ENCODE data around the gene KLC3. TPM values are rescaled to one million over a fixed set of nuclear protein-coding genes. Genes with fewer than 3 reads are reported as not detected.

Gene KLC3
- total RNA-seq, 1 experiment from 2014 or later: 12.2 TPM

- in situ Hi-C loops (cut with HindIII; ENCODE audit: low pct_unique_long_range_greater_than_20kb, low sequenced_read_pairs): no loop called here
Measured at GRCh38 chr19:45344621-45345505, 4.3 kb downstream of the KLC3 start.

GRCh38 chr19:45345506-45345860 is 4.9 kb downstream of the KLC3 start:
- in situ Hi-C loops (cut with HindIII; ENCODE audit: low pct_unique_long_range_greater_than_20kb, low sequenced_read_pairs): no loop called here
- no peak for DNase-seq (ENCODE audit: low read depth)

More at GRCh38 chr19:45344621-45345505, 4.3 kb downstream of the KLC3 start:
- no peak for DNase-seq (ENCODE audit: low read depth)

GRCh38 chr19:45346449-45346848 is 5.9 kb downstream of the KLC3 start:
- in situ Hi-C loops (cut with HindIII; ENCODE audit: low pct_unique_long_range_greater_than_20kb, low sequenced_read_pairs): no loop called here
- DNase-seq (ENCODE audit: low read depth): no peak

- in situ Hi-C loops (cut with HindIII; ENCODE audit: low pct_unique_long_range_greater_than_20kb, low sequenced_read_pairs): no loop called here
Measured at GRCh38 chr19:45347570-45348366, 7.2 kb downstream of the KLC3 start.

GRCh38 chr19:45348367-45349125 is 8.0 kb downstream of the KLC3 start:
- DNase-seq (ENCODE audit: low read depth): no peak
- in situ Hi-C loops (cut with HindIII; ENCODE audit: low pct_unique_long_range_greater_than_20kb, low sequenced_read_pairs): no loop called here

More at GRCh38 chr19:45347570-45348366, 7.2 kb downstream of the KLC3 start:
- no peak for DNase-seq (ENCODE audit: low read depth)

GRCh38 chr19:45349126-45349415 is 8.5 kb downstream of the KLC3 start:
- DNase-seq (ENCODE audit: low read depth): no peak
- in situ Hi-C loops (cut with HindIII; ENCODE audit: low pct_unique_long_range_greater_than_20kb, low sequenced_read_pairs): no loop called here

- in situ Hi-C loops (cut with HindIII; ENCODE audit: low pct_unique_long_range_greater_than_20kb, low sequenced_read_pairs): no loop called here
- no peak for DNase-seq (ENCODE audit: low read depth)
Measured at GRCh38 chr19:45349430-45349941, 8.9 kb downstream of the KLC3 start.

GRCh38 chr19:45350477-45351058 is 10.0 kb downstream of the KLC3 start:
- in situ Hi-C loops (cut with HindIII; ENCODE audit: low pct_unique_long_range_greater_than_20kb, low sequenced_read_pairs): no loop called here
- DNase-seq (ENCODE audit: low read depth): no peak

- no peak for DNase-seq (ENCODE audit: low read depth)
- in situ Hi-C loops (cut with HindIII; ENCODE audit: low pct_unique_long_range_greater_than_20kb, low sequenced_read_pairs): no loop called here
Measured at GRCh38 chr19:45351401-45351952, 10.9 kb downstream of the KLC3 start.

- in situ Hi-C loops (cut with HindIII; ENCODE audit: low pct_unique_long_range_greater_than_20kb, low sequenced_read_pairs): no loop called here
- DNase-seq (ENCODE audit: low read depth): no peak
Measured at GRCh38 chr19:45352062-45352461, 11.5 kb downstream of the KLC3 start.

GRCh38 chr19:45352471-45352870 is 11.9 kb downstream of the KLC3 start:
- no peak for DNase-seq (ENCODE audit: low read depth)
- in situ Hi-C loops (cut with HindIII; ENCODE audit: low pct_unique_long_range_greater_than_20kb, low sequenced_read_pairs): no loop called here

GRCh38 chr19:45352914-45353796 is 12.6 kb downstream of the KLC3 start:
- in situ Hi-C loops (cut with HindIII; ENCODE audit: low pct_unique_long_range_greater_than_20kb, low sequenced_read_pairs): no loop called here
- DNase-seq (ENCODE audit: low read depth): no peak

GRCh38 chr19:45354241-45354842 is 13.8 kb downstream of the KLC3 start:
- no peak for DNase-seq (ENCODE audit: low read depth)
- in situ Hi-C loops (cut with HindIII; ENCODE audit: low pct_unique_long_range_greater_than_20kb, low sequenced_read_pairs): no loop called here

GRCh38 chr19:45355402-45355801 is 14.9 kb downstream of the KLC3 start:
- DNase-seq (ENCODE audit: low read depth): no peak
- in situ Hi-C loops (cut with HindIII; ENCODE audit: low pct_unique_long_range_greater_than_20kb, low sequenced_read_pairs): no loop called here

- in situ Hi-C loops (cut with HindIII; ENCODE audit: low pct_unique_long_range_greater_than_20kb, low sequenced_read_pairs): no loop called here
Measured at GRCh38 chr19:45355910-45356309, 15.4 kb downstream of the KLC3 start.

GRCh38 chr19:45356760-45357444 is 16.4 kb downstream of the KLC3 start:
- in situ Hi-C loops (cut with HindIII; ENCODE audit: low pct_unique_long_range_greater_than_20kb, low sequenced_read_pairs): no loop called here
- no peak for DNase-seq (ENCODE audit: low read depth)

More at GRCh38 chr19:45355910-45356309, 15.4 kb downstream of the KLC3 start:
- DNase-seq (ENCODE audit: low read depth): no peak
